22Rv1 (cell line): ENCODE data around the gene PCP2.

Experiments used
- ZFX ChIP-seq: fragments of 450-650 bp; IDR thresholded peaks from 2 replicates; pipeline ENCODE4 v1.6.1; 2017; ENCODE audit warnings: antibody characterized with exemption, borderline replicate concordance
- TF ChIP-seq, protein P1 (sequence below): fragments of 450-650 bp; IDR thresholded peaks from 2 replicates; pipeline ENCODE4 v1.5.1; 2017; ENCODE audit warnings: mild to moderate bottlenecking

GRCh38 chr19:7650148-7650547 lies 16.6 kb upstream of the PCP2 start:
- TF ChIP-seq, protein P1, sequence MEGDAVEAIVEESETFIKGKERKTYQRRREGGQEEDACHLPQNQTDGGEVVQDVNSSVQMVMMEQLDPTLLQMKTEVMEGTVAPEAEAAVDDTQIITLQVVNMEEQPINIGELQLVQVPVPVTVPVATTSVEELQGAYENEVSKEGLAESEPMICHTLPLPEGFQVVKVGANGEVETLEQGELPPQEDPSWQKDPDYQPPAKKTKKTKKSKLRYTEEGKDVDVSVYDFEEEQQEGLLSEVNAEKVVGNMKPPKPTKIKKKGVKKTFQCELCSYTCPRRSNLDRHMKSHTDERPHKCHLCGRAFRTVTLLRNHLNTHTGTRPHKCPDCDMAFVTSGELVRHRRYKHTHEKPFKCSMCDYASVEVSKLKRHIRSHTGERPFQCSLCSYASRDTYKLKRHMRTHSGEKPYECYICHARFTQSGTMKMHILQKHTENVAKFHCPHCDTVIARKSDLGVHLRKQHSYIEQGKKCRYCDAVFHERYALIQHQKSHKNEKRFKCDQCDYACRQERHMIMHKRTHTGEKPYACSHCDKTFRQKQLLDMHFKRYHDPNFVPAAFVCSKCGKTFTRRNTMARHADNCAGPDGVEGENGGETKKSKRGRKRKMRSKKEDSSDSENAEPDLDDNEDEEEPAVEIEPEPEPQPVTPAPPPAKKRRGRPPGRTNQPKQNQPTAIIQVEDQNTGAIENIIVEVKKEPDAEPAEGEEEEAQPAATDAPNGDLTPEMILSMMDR, result no peak
- no peak for TF ChIP-seq ZFX
